COLO668 (cell line): ENCODE results near the gene CARD9.

Experiments
- DNase-seq: peaks from one replicate; lab custom pipeline; 2025; ENCODE audit not compliant: unreplicated experiment; lab: John Stamatoyannopoulos, UW

CARD9 gene

GRCh38 chr9:136381311-136381710 is 7.8 kb upstream of the CARD9 start:
- DNase-seq = no peak

- no peak for DNase-seq
Measured at GRCh38 chr9:136380381-136380780, 6.9 kb upstream of the CARD9 start.

- no peak for DNase-seq
Measured at GRCh38 chr9:136379891-136380290, 6.4 kb upstream of the CARD9 start.

- no peak for DNase-seq
Measured at GRCh38 chr9:136379401-136379800, 5.9 kb upstream of the CARD9 start.

- DNase-seq = no peak
Measured at GRCh38 chr9:136379003-136379287, 5.5 kb upstream of the CARD9 start.

- no peak for DNase-seq
Measured at GRCh38 chr9:136378170-136379002, 4.9 kb upstream of the CARD9 start.

GRCh38 chr9:136377341-136378169 is 4.1 kb upstream of the CARD9 start:
- no peak for DNase-seq

GRCh38 chr9:136376457-136376856 is 3.0 kb upstream of the CARD9 start:
- no peak for DNase-seq

GRCh38 chr9:136375096-136375495 is 1.6 kb upstream of the CARD9 start:
- no peak for DNase-seq

- DNase-seq = no peak
Measured at GRCh38 chr9:136374183-136374575, 710 bp upstream of the CARD9 start.

GRCh38 chr9:136372561-136373299 is 739 bp downstream of the CARD9 start:
- peak; percentile 49 for DNase-seq

GRCh38 chr9:136372006-136372405 is 1.5 kb downstream of the CARD9 start:
- DNase-seq = no peak

- no peak for DNase-seq
Measured at GRCh38 chr9:136371533-136371880, 2.0 kb downstream of the CARD9 start.

- DNase-seq = no peak
Measured at GRCh38 chr9:136370687-136371532, 2.6 kb downstream of the CARD9 start.

- no peak for DNase-seq
Measured at GRCh38 chr9:136370037-136370436, 3.4 kb downstream of the CARD9 start.

- DNase-seq = no peak
Measured at GRCh38 chr9:136368190-136368589, 5.3 kb downstream of the CARD9 start.

- peak; percentile 48 for DNase-seq
Measured at GRCh38 chr9:136367296-136368145, 5.9 kb downstream of the CARD9 start.

GRCh38 chr9:136366826-136367225 is 6.6 kb downstream of the CARD9 start:
- DNase-seq = no peak

GRCh38 chr9:136365775-136366222 is 7.7 kb downstream of the CARD9 start:
- DNase-seq = no peak
